GM23338 (cell line): Measurements from ENCODE around the gene TFAP2B.

Experiments used
- CREB1 ChIP-seq: fragments of 250-450 bp; sonication (Bioruptor Pico); IDR thresholded peaks from 2 replicates; pipeline ENCODE4 v1.5.0; 2020; ENCODE audit warnings: low read depth, mild to moderate bottlenecking, moderate library complexity
- EZH2 ChIP-seq: fragments of 200-600 bp; sonication (generic); IDR thresholded peaks from one replicate; pipeline ENCODE4 v1.8.0; 2017; ENCODE audit warnings: antibody characterized with exemption, mild to moderate bottlenecking, low read depth; ENCODE audit not compliant: unreplicated experiment
- EZH2phosphoT487 ChIP-seq: fragments of 200-600 bp; sonication (generic); IDR thresholded peaks from one replicate; pipeline ENCODE4 v1.8.1; 2018; ENCODE audit warnings: antibody characterized with exemption; ENCODE audit not compliant: unreplicated experiment
- JUNB ChIP-seq: IDR thresholded peaks from one replicate; pipeline ENCODE4 v1.6.1; 2016; ENCODE audit warnings: antibody characterized with exemption; ENCODE audit not compliant: unreplicated experiment
- POLR2AphosphoS5 ChIP-seq: IDR thresholded peaks from 2 replicates; pipeline ENCODE4 v1.6.1; 2016; ENCODE audit warnings: antibody characterized with exemption, low read depth
- STAT1 ChIP-seq: IDR thresholded peaks from one replicate; pipeline ENCODE4 v1.6.1; 2016; ENCODE audit warnings: antibody characterized with exemption; ENCODE audit not compliant: unreplicated experiment
- ZNF331 ChIP-seq: fragments of 250-450 bp; sonication (Bioruptor Pico); IDR thresholded peaks from 2 replicates; pipeline ENCODE4 v1.5.0; 2020; ENCODE audit warnings: low read depth, mild to moderate bottlenecking, moderate library complexity
- TF ChIP-seq, protein P1 (sequence below): IDR thresholded peaks from one replicate; pipeline ENCODE4 v1.6.1; 2018; ENCODE audit warnings: antibody characterized with exemption; ENCODE audit not compliant: unreplicated experiment
- TF ChIP-seq, protein P2 (sequence below), 2 experiments: fragments of 200-600 bp in 1 of 2; sonication (generic) in 1 of 2; conservative IDR thresholded peaks; 2 replicates each; pipeline versions ENCODE4 v1.5.1 to v1.6.1; 2016 to 2017; ENCODE audit warnings: antibody characterized with exemption in 2 of 2, low read depth in 2 of 2, mild to moderate bottlenecking in 2 of 2, moderate library complexity in 1 of 2

DNA sequence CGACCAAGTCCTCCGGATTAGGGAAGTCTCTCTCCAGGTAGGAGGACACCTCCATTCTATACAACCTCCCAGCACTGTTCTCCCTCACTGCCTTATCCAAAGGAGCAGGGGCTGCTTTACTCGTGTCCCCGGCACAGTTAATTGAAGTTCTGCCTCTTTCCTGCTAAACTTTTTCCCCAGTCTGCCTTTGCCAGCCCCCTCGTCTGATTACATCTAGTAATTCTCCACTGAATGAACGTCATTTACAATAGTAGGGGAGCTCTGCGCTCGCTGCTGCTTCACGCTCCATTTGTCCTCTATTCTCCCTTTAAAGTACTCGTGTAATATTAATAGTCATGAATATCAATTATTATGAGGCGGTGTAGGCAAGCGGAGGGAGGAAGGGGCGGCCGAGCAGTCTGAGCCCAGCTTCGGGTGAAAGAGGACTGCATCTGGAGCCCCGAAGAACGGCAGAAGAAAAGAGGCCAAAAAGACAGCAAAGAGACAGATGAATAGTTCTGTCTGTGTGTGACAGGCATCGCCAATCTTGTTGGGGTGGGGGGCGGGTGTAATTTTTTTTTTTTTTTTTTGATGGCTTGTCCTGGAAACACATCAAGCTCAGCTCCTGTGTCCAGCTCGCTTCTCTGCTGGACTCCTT is 2.9 kb downstream of the TFAP2B start:
- TF ChIP-seq, protein P1, sequence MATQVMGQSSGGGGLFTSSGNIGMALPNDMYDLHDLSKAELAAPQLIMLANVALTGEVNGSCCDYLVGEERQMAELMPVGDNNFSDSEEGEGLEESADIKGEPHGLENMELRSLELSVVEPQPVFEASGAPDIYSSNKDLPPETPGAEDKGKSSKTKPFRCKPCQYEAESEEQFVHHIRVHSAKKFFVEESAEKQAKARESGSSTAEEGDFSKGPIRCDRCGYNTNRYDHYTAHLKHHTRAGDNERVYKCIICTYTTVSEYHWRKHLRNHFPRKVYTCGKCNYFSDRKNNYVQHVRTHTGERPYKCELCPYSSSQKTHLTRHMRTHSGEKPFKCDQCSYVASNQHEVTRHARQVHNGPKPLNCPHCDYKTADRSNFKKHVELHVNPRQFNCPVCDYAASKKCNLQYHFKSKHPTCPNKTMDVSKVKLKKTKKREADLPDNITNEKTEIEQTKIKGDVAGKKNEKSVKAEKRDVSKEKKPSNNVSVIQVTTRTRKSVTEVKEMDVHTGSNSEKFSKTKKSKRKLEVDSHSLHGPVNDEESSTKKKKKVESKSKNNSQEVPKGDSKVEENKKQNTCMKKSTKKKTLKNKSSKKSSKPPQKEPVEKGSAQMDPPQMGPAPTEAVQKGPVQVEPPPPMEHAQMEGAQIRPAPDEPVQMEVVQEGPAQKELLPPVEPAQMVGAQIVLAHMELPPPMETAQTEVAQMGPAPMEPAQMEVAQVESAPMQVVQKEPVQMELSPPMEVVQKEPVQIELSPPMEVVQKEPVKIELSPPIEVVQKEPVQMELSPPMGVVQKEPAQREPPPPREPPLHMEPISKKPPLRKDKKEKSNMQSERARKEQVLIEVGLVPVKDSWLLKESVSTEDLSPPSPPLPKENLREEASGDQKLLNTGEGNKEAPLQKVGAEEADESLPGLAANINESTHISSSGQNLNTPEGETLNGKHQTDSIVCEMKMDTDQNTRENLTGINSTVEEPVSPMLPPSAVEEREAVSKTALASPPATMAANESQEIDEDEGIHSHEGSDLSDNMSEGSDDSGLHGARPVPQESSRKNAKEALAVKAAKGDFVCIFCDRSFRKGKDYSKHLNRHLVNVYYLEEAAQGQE, result no peak
- TF ChIP-seq, protein P2, sequence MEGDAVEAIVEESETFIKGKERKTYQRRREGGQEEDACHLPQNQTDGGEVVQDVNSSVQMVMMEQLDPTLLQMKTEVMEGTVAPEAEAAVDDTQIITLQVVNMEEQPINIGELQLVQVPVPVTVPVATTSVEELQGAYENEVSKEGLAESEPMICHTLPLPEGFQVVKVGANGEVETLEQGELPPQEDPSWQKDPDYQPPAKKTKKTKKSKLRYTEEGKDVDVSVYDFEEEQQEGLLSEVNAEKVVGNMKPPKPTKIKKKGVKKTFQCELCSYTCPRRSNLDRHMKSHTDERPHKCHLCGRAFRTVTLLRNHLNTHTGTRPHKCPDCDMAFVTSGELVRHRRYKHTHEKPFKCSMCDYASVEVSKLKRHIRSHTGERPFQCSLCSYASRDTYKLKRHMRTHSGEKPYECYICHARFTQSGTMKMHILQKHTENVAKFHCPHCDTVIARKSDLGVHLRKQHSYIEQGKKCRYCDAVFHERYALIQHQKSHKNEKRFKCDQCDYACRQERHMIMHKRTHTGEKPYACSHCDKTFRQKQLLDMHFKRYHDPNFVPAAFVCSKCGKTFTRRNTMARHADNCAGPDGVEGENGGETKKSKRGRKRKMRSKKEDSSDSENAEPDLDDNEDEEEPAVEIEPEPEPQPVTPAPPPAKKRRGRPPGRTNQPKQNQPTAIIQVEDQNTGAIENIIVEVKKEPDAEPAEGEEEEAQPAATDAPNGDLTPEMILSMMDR (conservative IDR thresholded peaks at IDR 0.05; ENCODE audit: low read depth in 2 of 2), result no peak
- no peak for TF ChIP-seq JUNB
- no peak for TF ChIP-seq STAT1
- no peak for TF ChIP-seq CREB1 (CRISPR knock-in tag)
- TF ChIP-seq EZH2phosphoT487, result no peak
- TF ChIP-seq EZH2, result peak; percentile 91
- no peak for TF ChIP-seq POLR2AphosphoS5
- TF ChIP-seq ZNF331 (CRISPR knock-in tag), result no peak
